Liver (tissue), 9 donors: ENCODE data around the gene ENPP7. TPM values are rescaled to one million over a fixed set of nuclear protein-coding genes. Genes with fewer than 3 reads are reported as not detected.

Experiments used
- DNase-seq: peaks from one replicate; pipeline ENCODE4 v3.0.0-alpha.2; 2017; ENCODE audit warnings: low spot score
- H3K27ac ChIP-seq, 2 donors: one replicate each; pipeline ENCODE4 v1.7.0; 2013; ENCODE audit warnings: inconsistent platforms in 2 of 2, low read length in 2 of 2, control low read depth in 1 of 2, low read depth in 1 of 2, mild to moderate bottlenecking in 1 of 2
- H3K27me3 ChIP-seq, 4 donors: one replicate each; pipeline versions ENCODE4 v1.6.1 to v1.7.0; 2013; ENCODE audit warnings: low read length in 3 of 4, inconsistent platforms in 1 of 4, mild to moderate bottlenecking in 1 of 4, moderate library complexity in 1 of 4; ENCODE audit not compliant: control insufficient read depth in 4 of 4, insufficient read depth in 4 of 4
- H3K36me3 ChIP-seq, 4 donors: one replicate each; pipeline versions ENCODE4 v1.6.1 to v1.7.0; 2013; ENCODE audit warnings: low read length in 3 of 4, mild to moderate bottlenecking in 3 of 4, low read depth in 1 of 4, moderate library complexity in 1 of 4; ENCODE audit not compliant: control insufficient read depth in 4 of 4, insufficient read depth in 3 of 4
- H3K4me1 ChIP-seq, 4 donors: one replicate each; pipeline versions ENCODE4 v1.6.1 to v1.7.0; 2013; ENCODE audit warnings: low read length in 3 of 4, mild to moderate bottlenecking in 3 of 4, moderate library complexity in 1 of 4; ENCODE audit not compliant: control insufficient read depth in 4 of 4, insufficient read depth in 4 of 4
- H3K4me3 ChIP-seq, 3 donors: one replicate each; pipeline versions ENCODE4 v1.6.1 to v1.7.0; 2013; ENCODE audit warnings: low read length in 3 of 3, control low read depth in 1 of 3, low read depth in 1 of 3, mild to moderate bottlenecking in 1 of 3
- H3K9ac ChIP-seq, 2 donors: one replicate each; pipeline ENCODE4 v1.7.0; 2013; ENCODE audit warnings: low read length in 2 of 2, mild to moderate bottlenecking in 2 of 2, moderate library complexity in 2 of 2, control low read depth in 1 of 2, low read depth in 1 of 2
- H3K9me3 ChIP-seq, 4 donors: one replicate each; pipeline versions ENCODE4 v1.6.1 to v1.7.0; 2013; ENCODE audit warnings: low read length in 3 of 4; ENCODE audit not compliant: control insufficient read depth in 4 of 4
- ATF3 ChIP-seq: IDR thresholded peaks from 2 replicates; pipeline ENCODE4 v1.6.1; 2016; ENCODE audit warnings: antibody characterized with exemption
- CTCF ChIP-seq: fragments of 150-350 bp; IDR thresholded peaks from 2 replicates; pipeline ENCODE4 v1.5.1; 2017; ENCODE audit warnings: improper control_type of control experiment, low read depth, low read length; ENCODE audit not compliant: missing input control
- EGR1 ChIP-seq, 2 donors: IDR thresholded peaks; 2 replicates each; pipeline ENCODE4 v1.6.1; 2016 to 2018; ENCODE audit warnings: antibody characterized with exemption in 2 of 2, low read depth in 2 of 2
- FOXA1 ChIP-seq: IDR thresholded peaks from 2 replicates; pipeline ENCODE4 v1.6.1; 2016; ENCODE audit warnings: antibody characterized with exemption
- FOXA2 ChIP-seq: IDR thresholded peaks from 2 replicates; pipeline ENCODE4 v1.6.1; 2016; ENCODE audit warnings: antibody characterized with exemption
- GABPA ChIP-seq, 2 donors: IDR thresholded peaks in 1 of 2; conservative IDR thresholded peaks in 1 of 2; 2 replicates each; pipeline ENCODE4 v1.6.1; 2016; ENCODE audit warnings: antibody characterized with exemption in 2 of 2, mild to moderate bottlenecking in 1 of 2, moderate library complexity in 1 of 2
- HNF4A ChIP-seq, 2 donors: conservative IDR thresholded peaks; 2 replicates each; pipeline ENCODE4 v1.6.1; 2016; ENCODE audit warnings: antibody characterized with exemption in 2 of 2, mild to moderate bottlenecking in 2 of 2
- HNF4G ChIP-seq: IDR thresholded peaks from 2 replicates; pipeline ENCODE4 v1.6.1; 2016; ENCODE audit warnings: antibody characterized with exemption
- JUND ChIP-seq, 2 donors: IDR thresholded peaks; 2 replicates each; pipeline ENCODE4 v1.6.1; 2016; ENCODE audit warnings: antibody characterized with exemption in 2 of 2
- NR2F2 ChIP-seq: IDR thresholded peaks from 2 replicates; pipeline ENCODE4 v1.6.1; 2016; ENCODE audit warnings: antibody characterized with exemption
- RAD21 ChIP-seq, 2 donors: IDR thresholded peaks; 2 replicates each; pipeline ENCODE4 v1.6.1; 2016; ENCODE audit warnings: antibody characterized with exemption in 2 of 2, mild to moderate bottlenecking in 2 of 2
- REST ChIP-seq: IDR thresholded peaks from 2 replicates; pipeline ENCODE4 v1.6.1; 2016; ENCODE audit warnings: antibody characterized with exemption, mild to moderate bottlenecking
- RXRA ChIP-seq, 2 donors: IDR thresholded peaks; 2 replicates each; pipeline ENCODE4 v1.6.1; 2017 to 2018; ENCODE audit warnings: antibody characterized with exemption in 2 of 2, mild to moderate bottlenecking in 1 of 2
- SP1 ChIP-seq: IDR thresholded peaks from 2 replicates; pipeline ENCODE4 v1.6.1; 2018; ENCODE audit warnings: antibody characterized with exemption, mild to moderate bottlenecking
- TAF1 ChIP-seq: conservative IDR thresholded peaks from 2 replicates; pipeline ENCODE4 v1.6.1; 2016; ENCODE audit warnings: antibody characterized with exemption, mild to moderate bottlenecking
- YY1 ChIP-seq: IDR thresholded peaks from 2 replicates; pipeline ENCODE4 v1.6.1; 2016; ENCODE audit warnings: antibody characterized with exemption, mild to moderate bottlenecking
- ZBTB33 ChIP-seq: IDR thresholded peaks from 2 replicates; pipeline ENCODE4 v1.6.1; 2016; ENCODE audit warnings: antibody characterized with exemption
- WGBS: extraction: QIAGEN DNeasy Blood & Tissue Kit; methylation state at CpG from one replicate; pipeline ENCODE4 v1.1.7; 2013; 5-methylcytosine and 5-hydroxymethylcytosine counted together
- polyA plus RNA-seq, 2 donors: library from polyadenylated mRNA; stranded (reverse) in 1 of 2; unstranded in 1 of 2; fragments of 200-250 nt in 1 of 2; fragments of >200 nt in 1 of 2; fragmentation: Nextera tagmentation in 1 of 2; extraction: Ambion mirVana in 1 of 2; gene quantifications; one replicate each; pipeline versions ENCODE4 v1.2.1 to v1.2.3, GENCODE V29; 2013 to 2015
- total RNA-seq, 2 donors: library from RNA; depleted of rRNA; stranded (reverse); fragments of >200 nt; gene quantifications; one replicate each; pipeline ENCODE4 v1.2.3, GENCODE V29; 2014
- donor health status: healthy.
- donor health status: healthy.
- donor health status: healthy.
- donor health status: healthy.
- donor health status: healthy.

The ENPP7 gene
- total and polyA plus RNA-seq, 4 donors = 1.7 to 12.0 (median 3.9) TPM

- WGBS = 6% methylated on average over 49 of the region's 49 CpGs
- Histone ChIP-seq H3K27ac (no peak overlapping the region), H3K27me3 (peaks cover 0 to 18% (median 6%) of the 10 kb centered on the region in 4 donors), H3K9ac (no peak overlapping the region), H3K36me3 (no peaks in the 10 kb centered on the region), H3K4me1 (peaks cover 6 to 29% (median 17%) of the 10 kb centered on the region in 4 donors), H3K9me3 (peaks cover 0 to 4% (median 0%) of the 10 kb centered on the region in 4 donors), H3K4me3 (peak overlapping the region in 1 of 3 donors; percentile 63)
- no peak for DNase-seq
- no peak for TF ChIP-seq SP1
- no peak for TF ChIP-seq HNF4A (conservative IDR thresholded peaks at IDR 0.05)
- no peak for TF ChIP-seq NR2F2
These were observed 47.9 kb downstream of the ENPP7 start for GRCh38 chr17:79778504-79779083.

GRCh38 chr17:79779084-79779529, 48.4 kb downstream of the ENPP7 start:
- Histone ChIP-seq H3K4me3 (no peak overlapping the region), H3K9me3 (peaks cover 0 to 4% (median 0%) of the 10 kb centered on the region in 4 donors), H3K27ac (no peak overlapping the region), H3K36me3 (no peaks in the 10 kb centered on the region), H3K4me1 (peaks cover 6 to 29% (median 17%) of the 10 kb centered on the region in 4 donors), H3K27me3 (peaks cover 0 to 15% (median 4%) of the 10 kb centered on the region in 4 donors), H3K9ac (no peak overlapping the region)
- WGBS = 39% methylated on average over 17 of the region's 17 CpGs
- TF ChIP-seq FOXA2 (no peak), ZBTB33 (no peak), JUND (IDR thresholded peaks at IDR 0.05) (no peak), TAF1 (no peak), NR2F2 (no peak), FOXA1 (no peak), CTCF (no peak), RAD21 (IDR thresholded peaks at IDR 0.05) (no peak), RXRA (IDR thresholded peaks at IDR 0.05) (no peak), YY1 (no peak), REST (no peak), HNF4G (no peak), EGR1 (IDR thresholded peaks at IDR 0.05; ENCODE audit: low read depth in 2 of 2) (no peak), HNF4A (conservative IDR thresholded peaks at IDR 0.05) (no peak), ATF3 (no peak), SP1 (no peak), GABPA (IDR thresholded peaks at IDR 0.05 in 1 of 2, conservative IDR thresholded peaks at IDR 0.05 in 1 of 2) (no peak)
- no peak for DNase-seq
